NCI-H226 (cell line): ENCODE measurements around the gene ATG7.
A peak's percentile ranks its signal among the peaks of the same experiment; 100 is the strongest.
"Not testable (repeated sequence)": the region's sequence is repeated elsewhere in the genome, so short reads cannot be mapped to it uniquely, and the experiment has no call there.

Experiments used
- DNase-seq: peaks from one replicate; pipeline ENCODE4 v3.0.0-alpha.2; 2015

ATG7 gene

GRCh38 chr3:11576453-11576852, 304.3 kb downstream of the ATG7 start:
- no peak for DNase-seq

- DNase-seq: no peak
Measured at GRCh38 chr3:11578169-11578568, 306.0 kb downstream of the ATG7 start.

GRCh38 chr3:11580645-11581044, 308.4 kb downstream of the ATG7 start:
- no peak for DNase-seq

GRCh38 chr3:11581237-11582190, 309.3 kb downstream of the ATG7 start:
- no peak for DNase-seq

- peak; percentile 73 for DNase-seq
Measured at GRCh38 chr3:11582191-11582968, 310.2 kb downstream of the ATG7 start.

- no peak for DNase-seq
Measured at GRCh38 chr3:11583235-11583634, 311.0 kb downstream of the ATG7 start.

GRCh38 chr3:11583638-11584046, 311.4 kb downstream of the ATG7 start:
- DNase-seq: peak; percentile 96

- DNase-seq: no peak
Measured at GRCh38 chr3:11584570-11584969, 312.4 kb downstream of the ATG7 start.

- no peak for DNase-seq
Measured at GRCh38 chr3:11587766-11588165, 315.6 kb downstream of the ATG7 start.

- DNase-seq: no peak
Measured at GRCh38 chr3:11588338-11588737, 316.1 kb downstream of the ATG7 start.

- no peak for DNase-seq
Measured at GRCh38 chr3:11588755-11589154, 316.6 kb downstream of the ATG7 start.

- no peak for DNase-seq
Measured at GRCh38 chr3:11589706-11590105, 317.5 kb downstream of the ATG7 start.

- DNase-seq: no peak
Measured at GRCh38 chr3:11591002-11591355, 318.8 kb downstream of the ATG7 start.

GRCh38 chr3:11591391-11592282, 319.4 kb downstream of the ATG7 start:
- DNase-seq: no peak

GRCh38 chr3:11592445-11593298, 320.5 kb downstream of the ATG7 start:
- DNase-seq: no peak

GRCh38 chr3:11593318-11594034, 321.3 kb downstream of the ATG7 start:
- no peak for DNase-seq

GRCh38 chr3:11595024-11595423, 322.8 kb downstream of the ATG7 start:
- DNase-seq: not testable (repeated sequence)

- no peak for DNase-seq
Measured at GRCh38 chr3:11596387-11596786, 324.2 kb downstream of the ATG7 start.

- DNase-seq: peak; percentile 100
Measured at GRCh38 chr3:11600501-11601282, 328.5 kb downstream of the ATG7 start.
